GM12872 (cell line): Measurements from ENCODE around the gene SEPTIN5.

Experiments used
- CTCF ChIP-seq: IDR thresholded peaks from 3 replicates; pipeline ENCODE4 v1.5.1; 2011; ENCODE audit warnings: low read depth, mild to moderate bottlenecking, low read length, moderate library complexity; ENCODE audit not compliant: insufficient read depth

The SEPTIN5 gene

GRCh38 chr22:19710020-19710768, 4.1 kb upstream of the SEPTIN5 start:
- TF ChIP-seq CTCF: no peak

DNA sequence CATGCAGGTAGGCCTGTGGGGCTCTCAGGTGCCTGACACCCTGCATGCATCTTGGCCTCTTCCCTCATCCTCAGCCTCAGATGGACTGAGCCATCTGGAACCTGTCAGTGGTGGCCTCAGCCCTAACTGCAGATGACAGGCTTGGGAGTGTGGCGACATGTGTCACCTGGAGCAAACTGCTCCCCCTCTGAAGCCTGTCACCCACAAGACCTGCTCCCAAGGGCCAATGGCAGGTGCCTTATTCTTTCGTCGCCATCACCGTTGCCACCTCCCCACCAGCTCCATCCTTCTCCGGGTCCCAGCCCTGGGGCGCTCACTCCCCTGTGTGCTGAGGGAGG, 3.6 kb upstream of the SEPTIN5 start:
- no peak for TF ChIP-seq CTCF

DNA sequence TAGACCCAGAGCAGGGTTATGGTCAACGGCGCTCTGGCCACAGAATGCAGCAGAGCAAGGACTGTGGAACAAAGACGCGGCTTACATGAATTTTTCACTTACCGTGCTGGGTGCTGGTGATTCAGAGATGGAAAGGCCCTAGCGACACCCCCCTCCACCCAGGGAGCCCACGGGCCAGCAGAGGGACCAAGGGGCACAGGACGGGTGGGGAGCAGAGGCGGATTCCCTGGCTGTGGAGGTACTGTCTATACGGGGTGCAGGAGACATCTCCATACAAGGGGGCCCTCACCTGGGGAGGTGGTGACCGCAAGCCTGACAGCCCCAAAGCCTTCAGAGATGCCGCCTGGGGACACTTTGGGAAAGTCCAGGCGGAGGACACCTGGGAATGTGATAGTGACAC, 1.1 kb upstream of the SEPTIN5 start:
- no peak for TF ChIP-seq CTCF

DNA sequence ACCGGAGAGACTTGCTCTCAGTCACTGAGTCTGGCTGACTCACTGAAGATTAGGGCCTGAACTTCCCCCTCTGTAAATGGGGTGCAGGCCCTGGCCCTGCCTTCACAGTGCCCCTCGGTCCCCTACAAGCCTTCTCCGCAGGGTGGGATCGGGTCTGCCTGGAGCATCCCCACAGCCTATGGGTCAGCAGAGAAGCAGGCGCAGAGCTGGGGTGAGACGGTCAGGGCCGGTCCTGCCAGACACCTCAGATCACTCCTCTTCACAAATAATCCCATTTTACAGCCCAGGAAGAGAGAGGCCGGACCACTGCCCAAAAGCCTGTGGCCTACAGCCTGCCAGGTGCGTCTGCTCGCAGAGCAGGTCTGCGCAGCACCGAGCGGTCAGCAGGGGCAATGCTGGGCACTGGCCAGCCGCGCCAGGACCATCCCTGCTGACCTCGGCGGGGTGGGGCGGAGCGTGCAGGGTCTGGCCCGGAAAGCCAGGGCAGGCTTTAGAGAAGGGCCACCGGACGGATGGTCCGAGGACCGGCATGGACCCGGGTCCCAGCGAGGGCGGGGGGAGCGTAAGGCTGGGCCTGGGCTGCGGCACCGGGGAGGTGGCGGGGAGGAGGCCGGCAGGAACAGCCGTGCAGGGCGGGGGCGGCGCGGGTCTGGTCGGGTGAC, 522 bp upstream of the SEPTIN5 start:
- TF ChIP-seq CTCF: no peak

- TF ChIP-seq CTCF: no peak
These were observed 1.1 kb downstream of the SEPTIN5 start for GRCh38 chr22:19715188-19715930.

- TF ChIP-seq CTCF: no peak
These were observed 1.9 kb downstream of the SEPTIN5 start for GRCh38 chr22:19716041-19716828.

DNA sequence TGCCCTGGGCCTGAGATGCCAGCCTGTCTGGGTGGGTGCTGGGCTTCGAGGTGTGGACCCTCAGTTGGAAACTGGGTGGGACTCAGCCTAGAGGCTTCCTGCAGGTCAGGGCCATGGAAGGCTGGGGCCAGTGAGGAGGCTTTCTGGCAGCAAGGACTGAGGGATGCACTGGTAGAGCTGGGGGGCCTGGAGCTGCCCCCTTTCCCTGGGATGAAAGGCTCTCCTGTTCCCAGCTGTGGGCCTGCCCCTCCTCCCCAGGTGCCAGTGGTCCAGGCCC, 2.5 kb downstream of the SEPTIN5 start:
- TF ChIP-seq CTCF: no peak
